Measurements from ENCODE around the gene ABCD1.

GRCh38 chrX:153688911-153689590, 35.6 kb upstream of the ABCD1 start:
- no peak for TF ChIP-seq CTCF (IDR thresholded peaks at IDR 0.05)
- TF ChIP-seq POLR2AphosphoS5 (IDR thresholded peaks at IDR 0.05) = no peak
